ENCODE data around the gene RGP1.

The RGP1 gene

GRCh38 chr9:35774907-35775635, 26.0 kb downstream of the RGP1 start:
- no peak for DNase-seq

GRCh38 chr9:35776018-35776417, 26.9 kb downstream of the RGP1 start:
- no peak for DNase-seq

- no peak for DNase-seq
Observed at GRCh38 chr9:35778496-35778895, 29.4 kb downstream of the RGP1 start.

GRCh38 chr9:35781066-35781465, 32.0 kb downstream of the RGP1 start:
- no peak for DNase-seq

DNA sequence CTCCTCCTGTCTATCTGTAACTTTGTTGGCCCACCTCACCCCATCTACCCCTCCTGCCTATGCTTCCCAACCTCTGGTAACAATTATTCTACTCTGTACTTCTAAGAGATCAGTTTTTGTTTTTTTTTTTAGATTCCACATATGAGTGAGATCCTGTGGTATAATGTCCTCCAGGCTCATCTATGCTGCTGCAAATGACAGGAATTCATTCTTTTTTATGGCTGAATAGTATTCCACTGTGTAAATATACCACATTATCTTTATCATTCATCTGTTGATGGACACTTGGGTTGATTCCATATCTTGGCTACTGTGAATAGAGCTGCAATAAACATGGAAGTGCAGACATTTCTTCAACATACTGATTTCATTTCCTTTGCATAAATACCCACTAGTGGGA, 34.3 kb downstream of the RGP1 start:
- no peak for DNase-seq

- no peak for DNase-seq
Observed at GRCh38 chr9:35789541-35789940, 40.5 kb downstream of the RGP1 start.

DNA sequence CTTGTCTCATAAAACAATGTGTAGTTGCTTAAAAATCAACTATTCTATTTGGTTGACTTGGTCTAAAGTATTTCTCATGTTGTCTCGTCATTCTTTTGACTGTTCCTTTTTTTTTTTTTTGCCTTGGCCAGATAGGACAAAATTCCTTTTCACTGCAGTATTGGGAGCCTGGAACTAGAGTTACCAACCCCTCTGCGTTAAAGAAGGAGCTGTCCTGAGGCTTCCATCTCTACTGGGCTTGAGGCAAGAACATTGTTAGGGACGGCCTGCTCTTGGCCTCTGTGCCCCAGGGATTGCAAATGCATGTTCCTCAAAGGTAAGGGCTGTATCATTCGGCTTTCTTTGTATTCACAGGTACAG, 40.9 kb downstream of the RGP1 start:
- DNase-seq: no peak

- DNase-seq: peak; percentile 58
Observed at GRCh38 chr9:35790385-35791296, 41.6 kb downstream of the RGP1 start.

DNA sequence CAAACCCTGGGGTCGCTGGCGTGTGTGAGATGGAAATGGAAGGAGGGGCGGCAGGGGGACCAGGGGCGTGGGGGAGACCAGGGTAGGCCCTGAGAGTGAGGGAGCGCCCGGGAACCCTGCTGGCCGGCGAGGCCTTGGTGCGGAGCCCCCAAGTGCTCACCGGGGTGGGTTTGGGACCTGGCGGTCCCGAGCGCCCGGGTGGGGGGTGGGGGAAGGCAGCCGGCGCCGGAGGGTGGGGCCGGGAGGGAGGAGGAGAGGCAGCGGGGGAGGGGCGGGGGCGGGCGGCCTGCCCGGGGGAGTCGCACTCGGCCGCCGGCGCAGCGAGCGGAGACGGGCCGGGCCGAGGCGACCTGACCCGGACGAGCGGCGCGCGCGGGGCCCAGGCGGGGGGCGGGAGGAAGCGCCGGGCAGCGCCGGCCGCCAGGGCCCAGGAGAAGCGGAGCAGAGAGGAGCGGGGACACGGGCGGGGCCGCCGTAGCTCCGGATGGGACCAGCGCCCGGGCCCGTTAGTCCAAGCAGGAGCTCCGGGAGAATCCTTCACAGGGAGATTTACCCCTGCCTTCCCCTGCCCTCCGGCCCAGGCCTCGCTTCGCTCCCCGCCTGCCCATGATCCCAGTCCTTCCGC, 42.3 kb downstream of the RGP1 start, which contains the start of gene NPR2:
Gene NPR2 (plus strand): TSS at position 295 of the 625 bp plus-strand sequence. CDS start 818 bp downstream, outside the sequence.
- no peak for DNase-seq

DNA sequence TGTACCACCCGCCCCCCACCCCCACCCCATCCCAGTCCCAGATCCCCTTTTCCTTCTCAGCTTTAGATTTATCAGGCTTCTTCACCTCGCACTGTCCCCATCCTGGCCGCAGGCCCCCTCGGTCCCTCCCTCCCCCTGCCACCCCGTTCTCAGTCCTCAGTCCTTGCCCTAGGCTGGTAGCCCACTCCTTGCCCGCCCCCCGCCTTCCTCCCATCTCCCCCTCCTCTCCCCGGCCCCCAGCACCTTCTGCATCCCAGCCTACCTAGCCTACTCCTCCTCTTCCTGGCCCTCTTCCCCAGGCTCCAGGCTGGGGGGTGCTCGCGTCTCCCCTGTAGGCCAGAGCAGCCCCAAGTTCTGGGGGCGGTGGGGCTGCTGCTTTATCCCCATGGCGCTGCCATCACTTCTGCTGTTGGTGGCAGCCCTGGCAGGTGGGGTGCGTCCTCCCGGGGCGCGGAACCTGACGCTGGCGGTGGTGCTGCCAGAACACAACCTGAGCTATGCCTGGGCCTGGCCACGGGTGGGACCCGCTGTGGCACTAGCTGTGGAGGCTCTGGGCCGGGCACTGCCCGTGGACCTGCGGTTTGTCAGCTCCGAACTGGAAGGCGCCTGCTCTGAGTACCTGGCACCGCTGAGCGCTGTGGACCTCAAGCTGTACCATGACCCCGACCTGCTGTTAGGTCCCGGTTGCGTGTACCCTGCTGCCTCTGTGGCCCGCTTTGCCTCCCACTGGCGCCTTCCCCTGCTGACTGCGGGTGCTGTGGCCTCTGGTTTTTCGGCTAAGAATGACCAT, 43.1 kb downstream of the RGP1 start:
- no peak for DNase-seq

- DNase-seq: no peak
Observed at GRCh38 chr9:35792826-35793225, 43.7 kb downstream of the RGP1 start.

GRCh38 chr9:35793461-35793860, 44.4 kb downstream of the RGP1 start:
- no peak for DNase-seq

DNA sequence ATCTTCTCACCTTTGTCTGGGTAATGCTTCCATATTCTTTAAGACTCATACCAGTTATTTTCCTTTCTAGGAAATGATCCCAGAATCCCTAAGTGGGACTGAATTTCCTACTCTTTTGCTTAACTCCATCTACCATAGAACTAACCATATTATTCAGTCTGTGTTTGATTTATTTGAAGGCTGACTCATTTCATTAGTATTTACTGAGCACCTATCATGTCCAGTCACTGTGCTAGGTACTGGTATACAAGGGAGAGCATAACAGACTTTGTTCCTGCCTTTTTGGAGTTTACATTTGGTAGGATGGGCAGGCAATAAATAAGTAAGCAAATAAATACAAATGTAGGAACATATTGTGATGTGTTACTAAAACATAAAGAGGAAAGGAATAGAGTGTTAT, 46.6 kb downstream of the RGP1 start:
- DNase-seq: no peak

DNA sequence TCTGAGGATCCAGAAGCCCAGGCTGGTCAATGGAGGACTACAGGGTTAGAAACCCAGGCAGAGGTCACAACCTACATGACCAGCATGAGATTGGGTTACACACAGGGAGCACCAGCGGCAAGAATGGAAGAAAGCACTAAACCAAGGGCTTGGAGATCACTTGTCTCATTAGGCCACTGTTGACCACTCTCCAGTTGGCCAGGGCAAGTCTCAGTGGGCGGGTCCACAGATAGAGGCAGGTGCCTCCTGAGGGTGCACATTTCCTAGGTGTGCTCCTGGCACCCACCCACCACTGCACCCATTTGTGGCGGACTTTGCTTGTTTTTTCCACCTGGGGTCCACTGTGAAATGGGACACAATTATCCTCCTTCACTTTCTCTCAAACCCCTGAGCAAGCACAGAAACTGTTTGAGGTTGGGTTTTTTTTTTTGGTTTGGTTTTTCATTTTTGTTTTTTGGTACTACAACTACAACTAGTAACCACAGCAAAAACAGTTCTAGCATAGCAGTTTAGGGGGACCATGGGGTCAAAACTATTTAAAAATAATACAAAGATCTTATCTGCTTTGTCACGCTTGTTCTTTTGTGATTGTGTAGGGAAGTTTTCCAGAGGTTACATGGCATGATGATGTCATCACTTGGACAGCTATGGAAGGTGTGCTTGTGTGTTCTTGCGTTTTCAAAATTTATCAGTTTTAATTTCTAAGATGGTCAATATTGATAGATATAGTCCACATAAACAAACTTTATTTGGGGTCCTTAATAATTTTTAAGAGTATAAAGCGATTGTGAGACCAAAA, 48.4 kb downstream of the RGP1 start:
- no peak for DNase-seq

DNA sequence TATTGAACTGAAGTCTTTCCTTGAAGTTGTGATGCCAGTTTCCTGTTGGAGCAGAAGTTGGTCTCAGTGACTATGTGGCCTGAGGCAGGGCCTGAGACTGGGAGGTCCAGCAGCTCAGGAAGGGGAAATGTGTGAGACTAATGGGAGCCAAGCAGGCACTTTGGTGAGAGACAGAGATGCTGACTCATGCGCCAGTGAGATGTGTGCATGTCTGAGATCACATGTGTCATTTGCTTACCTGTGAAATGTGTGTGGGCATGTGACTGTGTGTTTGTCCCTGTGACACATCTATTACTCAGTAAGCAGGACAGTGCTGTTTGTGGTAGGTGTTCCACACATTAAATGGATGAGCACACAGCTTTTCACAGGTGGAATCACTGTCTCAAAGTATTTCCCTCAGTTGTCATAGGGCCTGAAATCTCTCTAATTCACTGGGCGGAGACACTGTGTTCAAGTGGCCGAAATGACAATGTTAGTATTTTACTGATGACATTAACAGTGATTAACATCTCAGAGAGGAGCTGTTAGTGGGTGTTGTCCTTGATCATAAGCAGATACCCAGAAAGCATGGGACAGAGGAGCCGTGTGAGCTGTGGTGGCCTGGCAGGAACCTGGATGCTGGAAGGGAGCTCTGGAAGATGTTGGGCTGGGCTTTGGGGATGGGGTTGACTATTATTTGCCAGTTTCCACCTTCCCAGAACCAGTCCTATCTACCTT, 49.7 kb downstream of the RGP1 start:
- DNase-seq: no peak

DNA sequence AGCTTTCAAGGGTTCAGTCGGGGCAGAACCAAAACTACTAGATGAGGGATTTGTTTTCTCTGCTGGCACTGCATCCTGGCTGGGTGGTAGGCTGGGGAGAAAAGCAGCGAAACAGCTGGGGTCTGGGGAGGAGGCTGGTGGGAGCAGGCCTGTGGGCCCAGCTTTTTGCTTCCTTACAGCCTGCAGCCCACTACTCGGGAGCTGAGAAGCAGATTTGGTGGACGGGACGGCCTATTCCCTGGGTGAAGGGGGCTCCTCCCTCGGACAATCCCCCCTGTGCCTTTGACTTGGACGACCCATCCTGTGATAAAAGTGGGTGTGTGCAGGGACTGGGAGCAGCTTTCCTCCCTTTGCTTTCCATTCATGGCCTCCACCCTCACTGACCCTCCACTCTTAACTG, 51.4 kb downstream of the RGP1 start:
- no peak for DNase-seq

DNA sequence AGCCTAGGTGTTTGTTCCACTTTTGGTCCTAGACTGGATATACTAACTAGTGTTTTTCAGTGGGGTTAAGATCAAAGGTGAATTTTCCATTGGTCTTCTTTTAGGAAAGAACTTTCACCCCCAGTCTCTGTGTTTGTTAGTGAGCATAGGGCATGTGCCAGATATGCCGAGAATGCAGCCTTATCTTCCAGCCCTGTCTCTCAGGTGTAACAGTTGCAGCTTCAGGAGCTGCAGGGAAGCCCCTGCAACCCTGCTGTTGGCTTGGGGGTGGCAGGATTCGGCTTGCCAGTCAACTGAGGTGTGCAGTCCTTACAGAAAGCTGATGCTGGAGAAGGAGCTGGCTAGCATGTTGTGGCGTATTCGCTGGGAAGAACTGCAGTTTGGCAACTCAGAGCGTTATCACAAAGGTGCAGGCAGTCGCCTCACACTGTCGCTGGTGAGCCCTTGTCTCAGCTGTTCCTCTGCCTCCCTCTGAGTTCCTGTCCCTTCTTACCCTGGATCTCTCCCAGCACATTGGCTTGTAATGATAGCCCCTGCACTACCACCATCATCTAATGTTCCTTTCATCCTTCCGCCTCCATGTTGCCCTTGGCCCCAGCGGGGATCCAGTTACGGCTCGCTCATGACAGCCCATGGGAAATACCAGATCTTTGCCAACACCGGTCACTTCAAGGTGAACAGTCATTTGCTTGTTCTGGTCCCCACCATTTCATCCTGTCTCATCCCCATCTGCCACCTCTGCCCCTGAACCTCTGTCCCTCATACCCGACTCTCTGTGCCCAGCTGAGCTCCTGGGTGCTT, 52.4 kb downstream of the RGP1 start:
- DNase-seq: no peak

GRCh38 chr9:35806101-35806500, 57.0 kb downstream of the RGP1 start:
- DNase-seq: no peak

Measured in central memory CD4-positive, alpha-beta T cell (primary cell).